GM12878 (cell line): ENCODE results near the gene NRP2. TPM values are rescaled to one million over a fixed set of nuclear protein-coding genes. Genes with fewer than 3 reads are reported as not detected.
A peak's percentile ranks its signal among the peaks of the same experiment; 100 is the strongest.

Experiments
- ATAC-seq: fragments of 200-7000 bp; cut with Tn5 transposase; 3 replicates; pipeline ENCODE4 v1.9.1; 2020; ENCODE audit warnings: mild to moderate bottlenecking, moderate library complexity
- Bru-seq: library from RNA; stranded (reverse); fragments of 400-500 nt; gene quantifications from one replicate; lab custom pipeline; 2021; lab: Mats Ljungman, UMichigan
- BruChase-seq, 2 experiments: library from RNA; stranded (reverse); fragments of 400-500 nt; gene quantifications; one replicate each; lab custom pipeline; 2021; lab: Mats Ljungman, UMichigan
- BruUV-seq: library from RNA; stranded (reverse); fragments of 400-500 nt; replicated peaks from 2 replicates; lab custom pipeline; 2021; lab: Mats Ljungman, UMichigan
- CTCF ChIA-PET: fragments of 300-600 bp; sonication (Branson Sonifier 250); formaldehyde crosslinking; extraction: SDS; loops from one replicate; lab custom pipeline; 2021; ENCODE audit warnings: inconsistent platforms; lab: Yijun Ruan, JAX
- POLR2A ChIA-PET: fragments of 350-600 bp; formaldehyde crosslinking; extraction: SDS; loops from one replicate; lab custom pipeline; 2021; ENCODE audit warnings: inconsistent platforms; lab: Charles Lee
- RAD21 ChIA-PET: fragments of 300-600 bp; sonication (Branson Sonifier 250); formaldehyde crosslinking; loops from one replicate; lab custom pipeline; 2023; ENCODE audit warnings: antibody characterized with exemption; ENCODE audit not compliant: unreplicated experiment; lab: Charles Lee
- SMC1A ChIA-PET: fragments of 300-600 bp; sonication (Branson Sonifier 250); formaldehyde crosslinking; loops from one replicate; lab custom pipeline; 2023; ENCODE audit not compliant: unreplicated experiment, uncharacterized antibody; lab: Charles Lee
- DNase-seq: peaks from one replicate; pipeline ENCODE4 v3.0.0-alpha.2; 2011; ENCODE audit warnings: low read depth, low spot score
- FAIRE-seq: peaks from 3 replicates; lab custom pipeline; 2011; peaks lifted over from hg19 to GRCh38; lab: Jason Lieb, UNC
- H2AFZ ChIP-seq: 2 replicates; pipeline ENCODE4 v1.6.0; 2011; ENCODE audit warnings: low read depth, low read length, control low read depth; ENCODE audit not compliant: control insufficient read depth
- H3K27ac ChIP-seq: 2 replicates; pipeline ENCODE4 v1.5.1; 2011; ENCODE audit warnings: control low read depth; ENCODE audit not compliant: control insufficient read depth, insufficient read depth
- H3K27me3 ChIP-seq, 2 experiments: replicated peaks in 1 of 2; 2 replicates each; pipeline versions ENCODE4 v1.6.0 to v1.6.1; 2011; ENCODE audit warnings: low read length in 1 of 2; ENCODE audit not compliant: control insufficient read depth in 2 of 2, insufficient read depth in 2 of 2
- H3K36me3 ChIP-seq, 2 experiments: 2 replicates each; pipeline ENCODE4 v1.5.1; 2011; ENCODE audit warnings: low read length in 1 of 2; ENCODE audit not compliant: control insufficient read depth in 2 of 2, insufficient read depth in 2 of 2
- H3K4me1 ChIP-seq: 2 replicates; pipeline ENCODE4 v1.6.1; 2011; ENCODE audit warnings: mild to moderate bottlenecking, low read length, moderate library complexity, mixed read lengths; ENCODE audit not compliant: control insufficient read depth, insufficient read depth
- H3K4me2 ChIP-seq: 2 replicates; pipeline ENCODE4 v1.6.0; 2011; ENCODE audit warnings: control low read depth; ENCODE audit not compliant: control insufficient read depth, insufficient read depth
- H3K4me3 ChIP-seq: fragments of 200-600 bp; sonication (generic); 2 replicates; pipeline ENCODE4 v1.5.1; 2016
- H3K79me2 ChIP-seq: 2 replicates; pipeline ENCODE4 v1.6.0; 2011; ENCODE audit warnings: low read length; ENCODE audit not compliant: control insufficient read depth, insufficient read depth
- H3K9ac ChIP-seq: 2 replicates; pipeline ENCODE4 v1.8.0; 2011; ENCODE audit warnings: low read length, control low read depth, mixed read lengths; ENCODE audit not compliant: control insufficient read depth, insufficient read depth
- H3K9me3 ChIP-seq: replicated peaks from 3 replicates; pipeline ENCODE4 v1.5.1; 2011; ENCODE audit warnings: mild to moderate bottlenecking, low read length; ENCODE audit not compliant: control insufficient read depth, insufficient read depth
- H4K20me1 ChIP-seq: 2 replicates; pipeline ENCODE4 v1.6.0; 2011; ENCODE audit not compliant: control insufficient read depth, insufficient read depth
- HDAC6 ChIP-seq: fragments of 200-600 bp; sonication (generic); IDR thresholded peaks from one replicate; pipeline ENCODE4 v1.8.0; 2017; ENCODE audit warnings: antibody characterized with exemption; ENCODE audit not compliant: unreplicated experiment
- IKZF1 ChIP-seq: fragments of 450-650 bp; conservative IDR thresholded peaks from 2 replicates; pipeline ENCODE4 v1.6.1; 2017; ENCODE audit warnings: antibody characterized with exemption, mild to moderate bottlenecking
- KAT2A ChIP-seq: conservative IDR thresholded peaks from 2 replicates; pipeline ENCODE4 v1.6.1; 2011; ENCODE audit warnings: low read depth, low read length; ENCODE audit not compliant: control insufficient read depth
- POLR2A ChIP-seq: IDR thresholded peaks from 2 replicates; pipeline ENCODE4 v1.6.1; 2011; ENCODE audit warnings: low read depth, mild to moderate bottlenecking, low read length
- SRF ChIP-seq, 2 experiments: IDR thresholded peaks; 2 replicates each; pipeline ENCODE4 v1.6.1; 2011; ENCODE audit warnings: low read depth in 2 of 2, low read length in 2 of 2, mild to moderate bottlenecking in 1 of 2, moderate library complexity in 1 of 2
- SUZ12 ChIP-seq: fragments of 200-600 bp; sonication (generic); IDR thresholded peaks from one replicate; pipeline ENCODE4 v1.6.1; 2018; ENCODE audit warnings: antibody characterized with exemption, mild to moderate bottlenecking; ENCODE audit not compliant: unreplicated experiment
- WGBS: methylation state at CpG from one replicate; pipeline ENCODE4 v1.1.6; 2016; ENCODE audit warnings: low lambda C conversion rate; ENCODE audit not compliant: insufficient replicate concordance, insufficient coverage; ENCODE audit errors: missing lambda C conversion rate; 5-methylcytosine and 5-hydroxymethylcytosine counted together
- in situ Hi-C: fragments of 300-500 bp; cut with MboI; formaldehyde crosslinking; loops from 9 replicates; pipeline ENCODE4 v1.14.3; 2018; ENCODE audit warnings: mixed read lengths
- intact Hi-C: fragments of 100-400 bp; cut with micrococcal nuclease; formaldehyde crosslinking; loops from one replicate; pipeline ENCODE4 v1.14.2; 2022; ENCODE audit not compliant: unreplicated experiment
- long read RNA-seq, 2 experiments: library from polyadenylated mRNA; unstranded; transcript quantifications; one replicate each; pipeline ENCODE4 v2.0.0, GENCODE V29; 2019 to 2020
- polyA minus RNA-seq, 3 experiments: library from RNA; depleted of rRNA, polyadenylated mRNA; stranded (reverse); fragments of >200 nt; gene quantifications; 2 replicates each; pipeline ENCODE4 v1.2.3, GENCODE V29; 2011
- polyA plus RNA-seq, 11 experiments: library from polyadenylated mRNA; depleted of rRNA in 4 of 11; unstranded in 6 of 11; stranded (reverse) in 5 of 11; fragments of >200 nt; fragmentation: Nextera tagmentation in 4 of 11; fragmentation: Illumina TruSeq in 1 of 11; extraction: Ambion mirVana in 4 of 11; extraction: Trizol in 1 of 11; gene quantifications; 1 replicate in 1 of 11; 2 replicates in 10 of 11; pipeline versions ENCODE4 v1.2.1 to v1.2.3, GENCODE V29; 2011 to 2016; ENCODE audit warnings: inconsistent platforms in 2 of 11, missing spikeins in 2 of 11, low read depth in 1 of 11
- total RNA-seq, 4 experiments: library from RNA; depleted of rRNA in 3 of 4; stranded (reverse); fragments of >200 nt in 3 of 4; fragmentation: Illumina TruSeq in 1 of 4; extraction: Trizol in 1 of 4; gene quantifications; 2 replicates each; pipeline versions ENCODE4 v1.2.1 to v1.2.3, GENCODE V29; 2013 to 2021

Gene NRP2
- 4.2 and 4.6 TPM in 2 replicates for total RNA-seq (2013; cell fraction: nucleolus; rRNA removed)
- 0.49 and 0.68 TPM in 2 replicates for total RNA-seq (2014; rRNA removed)
- total RNA-seq (2014; rRNA removed; fragmentation: Illumina TruSeq; extraction: Trizol): 0.32 and 0.63 TPM in 2 replicates
- 0.93 and 1.2 TPM in 2 replicates for total RNA-seq (2021)
- 0.51 TPM for polyA plus RNA-seq (2011; ENCODE audit: low read depth)
- polyA plus RNA-seq (2011; rRNA removed): 0.16 and 0.39 TPM in 2 replicates
- polyA plus RNA-seq (2011; cell fraction: cytosol; rRNA removed): 0.10 and 0.27 TPM in 2 replicates
- polyA plus RNA-seq (2011; cell fraction: nucleus; rRNA removed): 0.25 and 0.37 TPM in 2 replicates
- polyA plus RNA-seq (2012): 0.95 and 1.4 TPM in 2 replicates
- 0.43 and 0.73 TPM in 2 replicates for polyA plus RNA-seq (2014; fragmentation: Illumina TruSeq; extraction: Trizol)
- polyA plus RNA-seq (2014; fragmentation: Nextera tagmentation; extraction: Ambion mirVana): under 1 TPM; 0.06 to 0.22 TPM
- 0.22 and 0.44 TPM in 2 replicates for polyA plus RNA-seq (2014; rRNA removed)
- under 1 TPM; 0.14 to 0.52 TPM for polyA plus RNA-seq (2016; fragmentation: Nextera tagmentation; extraction: Ambion mirVana)
- 0.37 and 0.57 TPM in 2 replicates for polyA minus RNA-seq (2011; rRNA and poly(A)+ RNA removed)
- not detected in 2 replicates for polyA minus RNA-seq (2011; cell fraction: cytosol; rRNA and poly(A)+ RNA removed)
- polyA minus RNA-seq (2011; cell fraction: nucleus; rRNA and poly(A)+ RNA removed): 0.12 and 0.38 TPM in 2 replicates
- percentile 35 among the genes with signal in this experiment for Bru-seq, nascent RNA
- percentile 25 among the genes with signal in this experiment for BruChase-seq, experiment 1, labeled RNA remaining after a 6-hour chase
- BruChase-seq, experiment 2, labeled RNA remaining after a 2-hour chase: percentile 23 among the genes with signal in this experiment
- long read RNA-seq, experiment 1: 0 reads
- long read RNA-seq, experiment 2: 0 reads

- 2% methylated on average over 61 of the region's 71 CpGs for WGBS
- in situ Hi-C loops (no loop called here), intact Hi-C loops (loop anchor here (5.0 kb wide), 1 partner anchor 85 kb away; no protein-coding TSS in a partner anchor)
- Histone ChIP-seq H3K4me2 (peak within 1 kb of the TSS; percentile 89), H3K36me3 (no peaks in the 10 kb centered on the region), H3K27me3 (peaks cover 16 to 22% of the 10 kb centered on the region in 2 experiments), H3K27ac (no peak within 1 kb of the TSS), H3K9me3 (no peaks in the 10 kb centered on the region), H4K20me1 (no peaks in the 10 kb centered on the region), H2AFZ (peak within 1 kb of the TSS; percentile 45), H3K4me3 (peak within 1 kb of the TSS; percentile 61), H3K79me2 (no peaks in the 10 kb centered on the region), H3K4me1 (peaks cover 13% of the 10 kb centered on the region), H3K9ac (peak within 1 kb of the TSS; percentile 16; the same call in 1 of the 2 replicates)
- TF ChIP-seq IKZF1 (0 out of 2 replicates have a peak, but pooled peaks have one; percentile 16), HDAC6 (peak; percentile 50), KAT2A (no peak), SRF (IDR thresholded peaks at IDR 0.05; ENCODE audit: low read depth in 2 of 2, low read length in 2 of 2) (no peak), POLR2A (0 out of 2 replicates have a peak, but pooled peaks have one; percentile 19), SUZ12 (peak; percentile 13)
- ATAC-seq: peak; percentile 81
- POLR2A ChIA-PET: no interaction called here
- RAD21 ChIA-PET: interaction anchor here (1.3 kb wide), 1 partner anchor 17 kb away, joined by 3 read pairs; no protein-coding TSS in a partner anchor
- SMC1A ChIA-PET: interaction anchor here (0.9 to 1.8 kb wide), 2 partner anchors 31 to 38 kb away, joined by 3 to 8 read pairs; no protein-coding TSS in a partner anchor
- DNase-seq: no peak
- CTCF ChIA-PET: interaction anchor here (0.8 to 2.0 kb wide), 3 partner anchors 8 to 39 kb away, joined by 3 to 10 read pairs (median 4); no protein-coding TSS in a partner anchor
- no TSS peak for BruUV-seq
- FAIRE-seq: no peak
Observed at GRCh38 chr2:205682239-205682970, at the start of gene NRP2. Gene NRP2, plus strand, starts transcription at chr2:205682501. Its CDS starts 790 bp downstream, at chr2:205683291.
